ENCODE results near the gene CAMTA2. TPM values are rescaled to one million over a fixed set of nuclear protein-coding genes. Genes with fewer than 3 reads are reported as not detected.

The CAMTA2 gene
- total and polyA plus RNA-seq, 2 experiments from 2014 or later, result 4.4 to 8.7 TPM

- Histone ChIP-seq H3K9me2 (ENCODE audit: insufficient read depth) (no peaks in the 10 kb centered on the region), H3K36me3 (ENCODE audit: insufficient read depth) (peaks cover 12% of the 10 kb centered on the region), H2AFZ (no peak overlapping the region), H3K79me2 (replicated peaks; ENCODE audit: insufficient read depth) (peaks cover 16% of the 10 kb centered on the region), H3F3A (replicated peaks; ENCODE audit: low read depth) (0 out of 2 replicates have a peak, but pooled peaks cover 2% of the 10 kb centered on the region), H3K27ac (ENCODE audit: low read depth) (peak overlapping the region; percentile 32; the same call in 1 of the 2 replicates), H3K4me3 (peak overlapping the region; percentile 94), H3K4me1 (ENCODE audit: insufficient read depth) (peaks cover 19% of the 10 kb centered on the region; the same call in 1 of the 2 replicates), H3K4me2 (peak overlapping the region; percentile 98), H4K20me1 (replicated peaks; ENCODE audit: insufficient read depth) (no peaks in the 10 kb centered on the region; the same call in none of the 2 replicates), H3K27me3 (ENCODE audit: insufficient read depth) (peaks cover 11% of the 10 kb centered on the region; the same call in 1 of the 2 replicates)
- Mint-ChIP-seq H3K36me3 (ENCODE audit: low read depth) (peaks cover 37% of the 10 kb centered on the region), H3K27me3 (ENCODE audit: insufficient read depth, low read depth, poor library complexity) (peaks cover 33% of the 10 kb centered on the region), H3K27ac (peak overlapping the region; percentile 25; the same call in 1 of the 2 replicates), H3K4me1 (peaks cover 21% of the 10 kb centered on the region), H3K9me3 (0 out of 3 replicates have a peak, but pooled peaks cover 3% of the 10 kb centered on the region), H3K4me3 (peak overlapping the region; percentile 85)
- TF ChIP-seq ETS1 (IDR thresholded peaks at IDR 0.05) (no peak), EZH2 (IDR thresholded peaks at IDR 0.05; ENCODE audit: low read depth, unreplicated experiment) (no peak), NANOG (IDR thresholded peaks at IDR 0.05; ENCODE audit: borderline replicate concordance) (no peak), STAT1 (IDR thresholded peaks at IDR 0.05; ENCODE audit: unreplicated experiment) (no peak), ZNF462 (CRISPR knock-in tag; IDR thresholded peaks at IDR 0.05) (no peak), JUNB (IDR thresholded peaks at IDR 0.05; ENCODE audit: unreplicated experiment) (no peak), REST (IDR thresholded peaks at IDR 0.05; ENCODE audit: unreplicated experiment) (no peak), CTCF (conservative IDR thresholded peaks at IDR 0.05; ENCODE audit: low read depth in 2 of 2) (no peak), EZH2phosphoT487 (IDR thresholded peaks at IDR 0.05; ENCODE audit: unreplicated experiment) (no peak), POLR2AphosphoS5 (IDR thresholded peaks at IDR 0.05; ENCODE audit: low read depth) (no peak), ZNF331 (CRISPR knock-in tag; IDR thresholded peaks at IDR 0.05; ENCODE audit: low read depth) (no peak)
- ATAC-seq (peak; percentile 15), DNase-seq (ENCODE audit: low spot score) (peak; percentile 51)
These were observed 11.4 kb upstream of the CAMTA2 start for GRCh38 chr17:4998732-4999429.

Data from GM23338 (cell line).